Nucleus accumbens (tissue), 56 donors: ENCODE data around the gene ATRNL1.
"Not testable (repeated sequence)": the region's sequence is repeated elsewhere in the genome, so short reads cannot be mapped to it uniquely, and the experiment has no call there.

Experiments
- DNase-seq, 56 donors: peaks; one replicate each; lab custom pipeline; 2025; lab: John Stamatoyannopoulos, UW

ATRNL1 gene

GRCh38 chr10:115405838-115406237 lies 312.7 kb downstream of the ATRNL1 start:
- DNase-seq, result not testable (repeated sequence)

GRCh38 chr10:115409347-115409746 lies 316.2 kb downstream of the ATRNL1 start:
- DNase-seq, result no peak

GRCh38 chr10:115417585-115418265 lies 324.6 kb downstream of the ATRNL1 start:
- no peak for DNase-seq

- DNase-seq, result no peak
Measured at GRCh38 chr10:115422624-115423023, 329.5 kb downstream of the ATRNL1 start.

- DNase-seq, result no peak
Measured at GRCh38 chr10:115427611-115428010, 334.4 kb downstream of the ATRNL1 start.

GRCh38 chr10:115432188-115432819 lies 339.1 kb downstream of the ATRNL1 start:
- DNase-seq, result no peak

GRCh38 chr10:115436999-115437398 lies 343.8 kb downstream of the ATRNL1 start:
- DNase-seq, result no peak

- no peak for DNase-seq
Measured at GRCh38 chr10:115441907-115442545, 348.9 kb downstream of the ATRNL1 start.

- no peak for DNase-seq
Measured at GRCh38 chr10:115456812-115457211, 363.6 kb downstream of the ATRNL1 start.

GRCh38 chr10:115483294-115483693 lies 390.1 kb downstream of the ATRNL1 start:
- DNase-seq, result no peak

- no peak for DNase-seq
Measured at GRCh38 chr10:115491526-115492140, 398.5 kb downstream of the ATRNL1 start.

- DNase-seq, result no peak
Measured at GRCh38 chr10:115503546-115503945, 410.4 kb downstream of the ATRNL1 start.

- no peak for DNase-seq
Measured at GRCh38 chr10:115514895-115515294, 421.7 kb downstream of the ATRNL1 start.

GRCh38 chr10:115525141-115525540 lies 432.0 kb downstream of the ATRNL1 start:
- no peak for DNase-seq

GRCh38 chr10:115527682-115528081 lies 434.5 kb downstream of the ATRNL1 start:
- DNase-seq, result not testable (repeated sequence)

GRCh38 chr10:115536401-115536800 lies 443.2 kb downstream of the ATRNL1 start:
- DNase-seq, result not testable (repeated sequence)

- no peak for DNase-seq
Measured at GRCh38 chr10:115539142-115539762, 446.1 kb downstream of the ATRNL1 start.

GRCh38 chr10:115555887-115556402 lies 462.8 kb downstream of the ATRNL1 start:
- DNase-seq, result no peak

- DNase-seq, result no peak
Measured at GRCh38 chr10:115558252-115558651, 465.1 kb downstream of the ATRNL1 start.

- DNase-seq, result no peak
Measured at GRCh38 chr10:115566867-115567266, 473.7 kb downstream of the ATRNL1 start.
